ENCODE data around the gene RECQL5.

DNA sequence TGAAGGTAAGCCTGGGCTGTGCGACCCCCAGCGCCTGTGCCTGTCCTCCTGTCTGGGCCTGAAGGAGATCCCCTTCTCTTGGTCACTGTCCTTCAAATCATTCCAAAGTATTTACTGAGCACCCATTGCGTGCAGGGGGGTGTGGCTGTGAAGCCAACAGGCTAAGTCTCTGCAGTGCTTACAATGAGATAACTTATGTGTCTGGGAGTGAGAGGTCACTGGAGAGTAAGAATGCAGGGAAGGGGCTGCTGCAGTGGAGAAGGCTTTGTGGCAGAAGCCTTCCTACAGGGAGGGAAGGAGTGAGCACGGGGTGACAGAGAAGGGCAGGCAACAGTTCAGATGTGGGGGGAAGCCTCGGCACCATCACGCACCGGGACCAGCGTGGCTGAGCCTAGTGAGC lies 44.9 kb downstream of the RECQL5 start:
- TF ChIP-seq CTCF (IDR thresholded peaks at IDR 0.05) (no peak), ZFX (IDR thresholded peaks at IDR 0.05; ENCODE audit: borderline replicate concordance) (no peak)
